GM18507 (cell line): ENCODE data around the gene IL17B.

ENCODE experiments used
- DNase-seq: peaks from one replicate; pipeline ENCODE4 v3.0.0; 2011; ENCODE audit warnings: low read depth; ENCODE audit not compliant: insufficient read length; ENCODE audit errors: extremely low spot score
- FAIRE-seq: peaks from 2 replicates; lab custom pipeline; 2011; peaks lifted over from hg19 to GRCh38; lab: Jason Lieb, UNC

IL17B gene

DNA sequence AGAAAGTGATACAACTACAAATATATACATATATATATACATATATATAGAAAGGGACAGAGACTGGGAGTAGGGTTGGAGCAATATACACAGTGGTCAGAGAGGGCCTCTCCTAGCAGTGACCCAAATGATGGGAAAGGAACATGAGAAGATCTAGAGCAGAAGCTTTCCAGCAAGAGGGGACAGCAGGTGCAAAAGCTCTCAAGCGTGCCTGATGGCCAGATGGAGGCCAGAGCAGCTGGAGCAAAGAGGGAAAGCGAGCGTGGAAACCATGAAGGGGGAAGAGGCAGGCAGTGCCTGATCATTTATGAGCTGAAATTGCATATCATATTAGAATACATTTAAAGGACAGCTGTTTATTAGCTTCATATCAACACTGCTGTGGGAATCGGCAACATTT lies 41.4 kb downstream of the IL17B start:
- FAIRE-seq (no peak), DNase-seq (no peak)

DNA sequence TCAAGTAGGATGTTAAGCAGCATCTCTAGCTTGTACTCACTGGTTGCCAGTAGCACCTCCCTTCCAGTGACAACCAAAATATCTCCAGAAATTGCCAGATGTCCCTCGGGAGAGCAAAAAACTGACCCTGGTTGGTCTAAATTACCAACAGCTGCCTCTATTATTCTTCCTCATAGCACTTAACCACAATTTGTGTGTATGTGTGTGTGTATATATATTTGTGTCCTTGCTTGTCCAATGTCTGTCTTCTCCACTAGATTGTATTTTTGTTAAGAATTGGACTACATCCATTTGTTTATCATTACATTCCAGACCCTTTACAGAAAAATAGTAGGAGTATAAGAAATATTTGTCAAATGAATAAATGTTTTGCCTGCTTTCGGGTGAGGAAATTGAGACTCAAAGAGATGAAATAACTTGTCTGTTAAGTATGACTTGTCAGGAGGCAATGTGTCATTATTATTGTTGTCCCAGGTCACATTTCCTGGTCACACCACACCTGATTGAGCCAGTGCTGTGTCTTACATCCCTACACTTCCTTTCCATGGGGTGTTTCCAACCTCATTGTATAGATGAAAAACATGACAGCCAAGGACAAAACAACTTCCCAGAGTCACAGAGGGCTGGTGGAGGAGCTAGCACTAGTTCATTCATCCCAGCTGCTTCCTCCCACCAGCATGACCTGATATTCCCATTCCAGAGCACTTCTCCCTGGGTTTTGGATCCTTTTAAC lies 45.2 kb downstream of the IL17B start:
- DNase-seq (no peak), FAIRE-seq (no peak)

GRCh38 chr5:149328177-149328576 lies 50.9 kb downstream of the IL17B start:
- DNase-seq (no peak), FAIRE-seq (no peak)

- no peak for FAIRE-seq
- DNase-seq: no peak
Measured at GRCh38 chr5:149326611-149327010, 52.5 kb downstream of the IL17B start.

GRCh38 chr5:149325894-149326293 lies 53.2 kb downstream of the IL17B start:
- FAIRE-seq (no peak), DNase-seq (no peak)

GRCh38 chr5:149325166-149325735 lies 53.8 kb downstream of the IL17B start:
- no peak for DNase-seq
- no peak for FAIRE-seq

DNA sequence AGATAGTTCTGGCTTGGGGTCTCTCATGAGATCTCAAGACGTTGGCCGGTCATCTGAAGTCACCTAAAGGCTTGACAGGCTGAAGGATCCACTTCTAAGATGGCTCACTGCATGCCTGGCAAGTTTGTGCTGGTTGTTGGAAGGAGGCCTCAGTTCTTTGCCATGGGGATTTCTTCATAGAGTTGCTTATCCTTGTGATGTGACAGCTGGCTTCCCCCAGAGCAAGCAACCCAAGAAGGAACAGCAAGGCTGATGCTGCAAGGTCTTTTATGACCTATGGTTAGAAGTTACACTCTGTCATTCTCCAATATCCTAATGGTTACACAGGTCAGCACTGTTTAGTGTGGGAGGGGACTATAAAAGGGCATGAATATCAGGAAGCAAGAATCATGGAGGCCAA lies 54.5 kb downstream of the IL17B start:
- FAIRE-seq (no peak), DNase-seq (no peak)
